HG03159 (cell line): ENCODE measurements around the gene LIMK1.

Experiments
- ATAC-seq: cut with Tn5 transposase; IDR thresholded peaks from one replicate; pipeline ENCODE4 v1.9.1; 2021; ENCODE audit warnings: mild to moderate bottlenecking, moderate library complexity; ENCODE audit not compliant: unreplicated experiment

Gene LIMK1

DNA sequence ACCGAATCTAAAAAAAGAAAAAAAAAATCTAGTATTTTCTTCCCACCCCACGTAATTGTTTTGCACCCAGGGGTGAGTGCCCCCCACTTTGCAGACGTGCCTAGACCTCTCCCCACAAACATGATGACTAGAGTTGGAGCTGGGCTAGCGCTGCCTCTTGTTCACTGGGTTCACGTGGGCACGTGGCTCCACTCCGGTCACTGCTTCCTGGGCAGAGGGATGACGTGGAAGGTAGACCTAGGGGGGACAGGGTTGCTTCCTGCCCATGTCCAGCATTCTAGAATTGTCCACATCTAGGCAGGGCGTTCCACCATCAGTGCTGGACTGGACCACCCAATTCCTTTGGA lies 861 bp upstream of the LIMK1 start:
- no peak for ATAC-seq

DNA sequence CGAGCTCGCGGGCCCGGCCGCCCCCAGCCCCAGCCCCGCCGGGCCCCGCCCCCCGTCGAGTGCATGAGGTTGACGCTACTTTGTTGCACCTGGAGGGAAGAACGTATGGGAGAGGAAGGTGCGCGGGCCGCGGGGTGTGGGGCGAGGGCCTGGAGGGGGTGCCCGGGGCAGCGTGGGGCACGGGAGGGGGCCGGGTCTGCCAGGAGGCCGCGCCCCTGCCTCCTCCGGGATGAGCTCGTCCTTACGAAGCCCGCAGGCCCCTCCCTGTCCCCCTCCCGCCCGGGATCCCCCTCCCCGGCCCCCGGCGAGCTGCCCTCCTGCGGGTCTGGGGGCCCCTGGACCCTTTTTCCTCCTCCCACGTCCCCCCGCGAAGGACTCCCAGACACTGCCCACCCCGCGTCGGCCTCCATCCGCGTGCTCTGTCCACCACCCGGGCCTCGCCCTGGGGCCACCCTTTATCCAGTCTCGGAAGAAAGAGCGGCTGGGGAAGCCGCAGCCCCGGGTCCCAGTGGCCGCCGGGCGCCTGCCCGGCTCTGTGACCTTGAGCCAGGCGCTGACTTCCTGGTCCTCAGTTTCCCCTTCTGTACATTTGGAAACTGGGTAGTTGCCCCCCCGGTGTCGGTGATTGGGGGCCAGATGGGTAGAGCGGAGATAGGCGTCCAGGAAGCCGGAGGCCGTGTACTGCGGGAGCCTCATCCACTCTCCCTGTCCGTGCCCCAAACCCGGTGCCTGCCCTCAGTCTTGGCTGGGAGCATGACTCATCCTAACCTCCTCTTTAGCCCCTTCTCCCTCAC lies 521 bp downstream of the LIMK1 start:
- peak; percentile 35 for ATAC-seq

DNA sequence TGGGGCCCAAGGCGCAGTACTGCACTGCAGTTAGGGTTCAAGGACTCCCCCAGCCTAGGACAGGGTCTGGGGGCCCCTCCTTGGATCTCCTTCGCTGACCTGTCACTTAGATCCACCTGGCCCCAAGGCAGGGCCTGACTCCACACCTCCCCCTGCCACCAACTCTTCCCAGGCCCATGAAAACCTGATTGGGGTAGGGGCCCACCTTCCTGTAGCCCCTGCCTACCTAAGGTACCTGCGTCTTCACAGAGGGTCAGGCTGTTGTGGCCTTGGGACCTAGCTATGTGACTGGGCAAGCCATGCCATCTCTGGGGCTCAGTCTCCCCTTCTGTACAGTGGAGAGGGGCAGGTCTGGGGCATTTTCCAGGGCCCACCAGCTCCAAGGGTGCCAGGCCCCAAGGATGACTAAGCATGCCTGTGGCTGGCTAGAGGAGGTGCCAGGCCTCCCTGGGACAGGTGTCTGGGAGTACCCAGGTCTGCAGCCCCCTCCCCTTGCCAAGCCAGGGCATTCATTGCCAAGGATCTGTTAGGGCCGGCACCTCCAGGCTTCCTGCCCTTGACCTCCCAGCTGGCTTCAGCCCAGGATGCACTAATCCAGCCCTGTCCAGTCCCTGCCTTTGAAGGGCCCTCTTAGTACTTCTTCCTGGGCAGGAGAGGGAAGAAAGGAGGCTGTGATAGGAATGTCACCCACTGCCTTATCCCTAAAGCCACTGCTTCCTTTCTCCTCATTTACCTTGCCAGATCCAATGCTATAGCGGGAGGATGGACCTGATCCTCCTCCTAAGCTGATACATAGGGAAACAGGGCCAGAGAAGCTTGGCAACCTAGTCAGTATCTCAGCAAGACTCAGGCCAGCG lies 1.3 kb downstream of the LIMK1 start:
- no peak for ATAC-seq

DNA sequence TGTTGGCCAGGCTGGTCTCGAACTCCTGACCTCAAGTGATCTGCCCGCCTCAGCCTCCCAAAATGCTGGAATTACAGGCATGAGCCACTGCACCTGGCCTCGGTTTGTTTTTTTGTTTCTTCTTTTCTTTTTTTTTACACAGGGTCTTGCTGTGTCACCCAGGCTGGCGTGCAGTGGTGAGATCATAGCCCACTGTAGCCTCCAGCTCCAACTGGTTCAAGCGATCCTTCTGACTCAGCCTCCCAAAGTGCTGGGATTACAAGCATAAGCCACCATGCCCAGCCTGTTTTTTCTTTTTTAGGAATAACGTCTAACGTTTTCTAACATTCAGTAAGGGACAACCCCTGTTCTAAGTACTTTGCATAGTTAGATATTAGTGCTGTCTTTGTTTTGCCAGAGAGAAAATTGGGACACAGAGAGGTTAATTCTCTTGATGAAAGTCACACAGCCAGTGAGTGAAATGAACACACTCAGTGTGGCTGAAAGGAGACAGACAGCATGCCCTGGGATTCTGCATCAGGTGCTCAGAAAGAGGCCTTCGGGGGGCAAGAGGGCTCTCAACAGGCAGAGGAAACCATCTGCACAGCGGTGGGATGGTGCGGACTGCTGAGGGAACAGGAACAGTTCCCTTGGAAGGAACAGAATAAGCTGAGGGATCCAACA lies 4.3 kb downstream of the LIMK1 start:
- no peak for ATAC-seq

DNA sequence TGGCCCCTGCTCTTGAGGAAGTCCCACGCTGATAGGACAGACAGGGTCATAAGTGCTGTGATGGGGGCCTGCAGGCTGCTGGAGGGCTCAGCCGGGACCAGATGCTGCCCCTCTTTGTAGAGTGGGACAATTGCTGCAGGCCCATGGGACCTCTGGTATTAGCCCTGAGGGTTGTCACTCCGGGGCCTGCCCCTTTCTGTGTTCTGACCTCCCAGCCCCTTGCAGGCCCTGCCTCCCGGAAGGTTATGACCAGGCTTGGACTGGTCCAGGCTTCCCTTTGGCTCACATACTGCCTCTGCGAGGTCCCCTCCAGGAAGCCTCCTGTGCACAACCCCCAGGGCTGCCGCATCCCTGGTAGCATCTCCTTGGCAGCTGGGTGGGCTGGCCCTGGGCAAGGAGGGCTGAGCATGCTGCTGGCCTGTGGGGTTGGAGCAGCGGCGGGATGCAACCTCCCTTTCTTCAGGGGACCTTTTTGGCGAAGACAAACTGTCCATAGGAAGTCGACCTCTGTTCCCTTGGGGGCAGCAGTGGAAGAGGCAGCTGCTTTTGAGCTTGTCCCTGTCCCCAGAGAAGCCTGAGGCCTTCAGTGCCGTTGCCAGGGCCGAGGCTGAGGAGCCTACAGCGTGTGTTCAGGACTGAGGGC lies 8.8 kb downstream of the LIMK1 start:
- ATAC-seq: no peak

DNA sequence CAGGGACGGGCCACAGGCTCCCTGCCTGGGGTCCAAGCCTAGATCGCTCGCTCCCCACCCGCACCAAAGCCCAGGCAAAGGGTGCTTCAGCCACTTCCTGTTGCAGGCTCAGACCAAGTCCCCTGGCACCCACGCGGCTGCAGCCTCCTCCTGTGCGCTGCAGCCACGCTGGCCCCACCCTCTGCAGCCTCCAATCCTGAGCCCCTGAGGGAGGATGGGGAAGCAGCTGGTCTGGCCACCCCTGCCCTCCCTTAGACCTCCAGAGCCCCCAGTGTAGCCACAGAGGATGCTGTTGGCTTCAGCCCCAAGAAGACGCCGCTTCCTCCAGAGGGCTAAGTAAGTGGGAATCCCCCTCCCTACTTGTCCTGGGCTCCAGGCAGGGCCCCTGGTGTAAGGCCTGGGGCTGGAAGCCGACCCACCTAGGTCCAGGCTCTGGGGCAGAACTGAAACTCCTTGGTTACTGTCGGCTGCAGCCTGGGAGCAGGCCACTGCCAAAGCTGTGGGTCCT lies 9.4 kb downstream of the LIMK1 start:
- peak; percentile 43 for ATAC-seq

DNA sequence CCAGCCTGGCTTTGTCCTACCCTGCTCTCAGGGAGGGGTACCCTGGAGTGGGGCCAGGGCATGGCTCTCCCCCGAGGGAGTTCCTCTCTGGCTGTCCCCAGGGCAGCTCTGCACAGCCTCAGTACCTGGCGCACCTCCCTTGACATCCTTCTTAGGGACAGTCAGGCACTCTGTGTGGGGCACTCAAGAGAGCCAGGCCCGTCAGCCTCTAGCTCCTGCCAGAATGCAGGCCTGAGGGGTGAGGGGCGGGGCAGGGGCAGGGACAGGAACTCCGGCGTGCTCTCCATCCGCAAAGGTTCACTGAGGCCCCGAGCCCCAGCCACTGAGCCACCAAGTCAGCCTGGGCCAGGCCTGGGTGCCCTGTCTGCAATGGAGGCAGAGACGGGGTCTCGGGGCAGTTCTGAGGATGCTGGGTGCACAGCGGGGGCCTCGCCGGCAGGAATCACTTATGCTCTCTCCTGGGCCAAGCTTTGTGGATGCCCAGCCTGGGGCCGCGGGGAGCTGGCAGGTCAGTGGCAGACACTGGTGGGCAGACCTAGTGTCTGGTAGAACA lies 10.1 kb downstream of the LIMK1 start:
- ATAC-seq: no peak

DNA sequence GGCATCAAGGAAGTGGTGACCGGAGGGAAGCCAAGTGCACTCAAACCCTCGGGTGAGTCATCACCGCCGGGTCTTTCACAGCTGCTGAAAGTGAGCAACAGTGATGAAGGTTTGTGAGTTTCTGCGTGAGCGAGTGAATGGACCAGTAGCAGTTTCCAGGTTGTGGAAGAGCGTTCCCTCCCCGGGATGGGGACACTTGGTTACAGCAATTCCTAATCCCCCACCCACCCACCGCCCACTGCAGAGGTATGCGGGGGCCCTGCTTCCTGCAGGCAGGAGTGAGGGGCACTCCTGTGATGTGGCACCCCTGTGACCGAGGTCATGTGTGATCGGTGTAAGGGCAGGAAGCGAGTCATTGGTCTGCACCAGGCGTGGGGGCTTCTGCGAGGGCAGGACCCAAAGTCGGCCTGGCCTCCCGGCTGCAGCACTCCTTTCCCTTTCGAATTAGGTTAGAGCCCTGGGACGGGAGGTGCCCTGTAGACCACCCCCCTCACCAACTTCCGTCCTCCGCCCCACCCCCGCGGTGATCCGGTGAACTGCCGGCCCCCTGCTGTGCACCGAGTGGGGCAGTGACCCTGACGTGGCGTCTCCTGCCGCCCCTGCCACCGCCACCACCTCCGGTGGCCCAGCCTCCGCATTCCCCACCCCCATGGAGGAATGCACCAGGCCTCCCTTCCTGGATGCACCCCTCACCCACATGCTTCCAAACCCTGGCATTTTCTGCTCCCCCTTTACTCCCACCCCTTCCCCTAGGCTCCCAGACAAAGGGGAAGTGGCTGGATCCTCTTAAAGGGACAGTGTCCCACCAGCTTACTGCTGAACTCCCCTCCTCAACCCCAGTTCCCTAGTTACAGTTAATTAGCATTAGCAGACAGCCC lies 10.9 kb downstream of the LIMK1 start:
- peak; percentile 56 for ATAC-seq

DNA sequence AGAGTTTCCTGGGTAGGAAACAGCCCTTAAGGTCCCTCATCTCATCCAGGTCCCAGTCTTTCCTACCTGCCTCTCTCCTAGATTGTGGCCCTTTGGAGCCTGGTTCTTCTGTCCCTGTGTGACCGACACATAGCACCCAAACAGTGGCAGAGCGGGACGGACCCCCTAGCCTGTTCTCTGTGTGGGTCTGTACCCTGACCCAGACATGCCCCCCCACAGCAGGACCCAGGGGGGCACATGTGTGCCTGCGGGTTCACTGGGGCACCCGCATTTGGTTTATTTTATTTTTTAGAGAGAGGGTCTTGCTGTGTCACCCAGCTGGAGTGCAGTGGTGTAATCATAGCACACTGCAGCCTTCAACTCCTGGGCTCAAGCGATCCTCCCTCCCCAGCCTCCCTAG lies 11.5 kb downstream of the LIMK1 start:
- no peak for ATAC-seq

DNA sequence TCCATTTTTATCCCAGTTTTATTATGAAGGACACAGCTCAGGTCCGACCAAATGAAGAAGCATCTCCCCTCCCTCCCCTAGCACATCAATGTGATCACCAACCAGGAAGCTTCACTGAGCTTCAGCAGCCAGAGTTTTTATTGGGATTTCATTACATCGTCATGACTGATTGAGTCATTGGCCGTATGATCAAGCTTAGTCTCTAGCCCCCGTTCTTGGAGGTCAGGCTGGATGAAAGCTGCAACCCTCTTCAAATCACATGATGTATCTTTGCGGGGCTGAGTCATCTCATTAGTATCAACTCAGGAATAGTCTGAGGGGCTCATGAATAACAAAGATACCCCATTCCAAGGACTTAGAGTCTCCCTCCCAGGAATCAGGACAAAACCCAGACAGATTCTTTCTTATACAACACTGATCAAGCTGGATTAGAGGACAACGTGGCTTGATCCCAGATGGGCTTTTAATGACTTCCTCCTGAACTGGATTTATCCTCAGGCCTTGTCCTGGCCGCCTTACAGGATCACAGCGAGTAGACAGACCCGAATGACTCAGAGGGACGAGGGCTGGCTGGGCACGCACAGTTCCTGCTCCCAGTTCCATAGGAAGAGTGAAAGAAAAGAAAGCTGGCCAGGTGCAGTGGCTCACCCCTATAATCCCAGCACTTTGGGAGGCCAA lies 14.5 kb downstream of the LIMK1 start:
- ATAC-seq: no peak

DNA sequence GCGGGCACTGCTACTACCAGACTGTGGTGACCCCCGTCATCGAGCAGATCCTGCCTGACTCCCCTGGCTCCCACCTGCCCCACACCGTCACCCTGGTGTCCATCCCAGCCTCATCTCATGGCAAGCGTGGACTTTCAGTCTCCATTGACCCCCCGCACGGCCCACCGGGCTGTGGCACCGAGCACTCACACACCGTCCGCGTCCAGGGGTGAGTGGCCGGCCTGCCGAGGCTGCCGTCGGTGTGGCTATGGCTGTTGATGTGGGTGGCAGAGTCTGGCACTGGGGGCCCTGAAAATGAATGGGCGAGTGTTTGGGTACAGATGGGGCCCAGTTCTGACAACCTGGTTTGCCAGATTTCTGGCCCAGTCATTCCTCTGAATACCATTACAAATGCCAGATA lies 15.4 kb downstream of the LIMK1 start:
- no peak for ATAC-seq

DNA sequence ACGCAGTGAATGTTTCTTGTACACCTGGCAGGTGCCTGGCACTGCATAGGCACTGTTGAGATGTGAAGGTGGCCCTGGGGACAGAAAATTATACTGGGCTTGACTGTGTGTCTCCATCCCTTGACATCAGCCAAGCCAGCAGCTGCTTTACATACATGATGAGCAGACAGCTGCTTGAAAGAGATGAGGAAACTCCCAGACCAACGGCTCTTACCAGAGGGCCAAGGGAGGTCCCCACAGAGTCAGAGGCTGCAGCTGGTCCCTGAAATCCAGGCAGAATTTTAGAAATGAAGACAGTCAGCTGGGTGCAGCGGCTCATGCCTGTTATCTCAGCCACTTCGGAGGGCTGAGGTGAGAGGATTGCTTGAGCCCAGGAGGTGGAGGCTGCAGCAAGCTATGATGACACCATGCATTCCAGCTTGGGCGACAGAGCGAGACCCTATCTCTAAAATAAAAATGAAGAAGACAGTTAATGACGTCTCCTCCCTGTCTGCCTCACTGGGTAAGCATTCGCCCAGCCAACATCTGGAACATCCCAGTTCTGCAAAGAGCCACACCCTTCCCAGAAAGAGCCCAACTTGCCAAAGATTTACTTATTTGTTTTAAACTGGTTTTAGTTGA lies 17.6 kb downstream of the LIMK1 start:
- peak; percentile 72 for ATAC-seq

DNA sequence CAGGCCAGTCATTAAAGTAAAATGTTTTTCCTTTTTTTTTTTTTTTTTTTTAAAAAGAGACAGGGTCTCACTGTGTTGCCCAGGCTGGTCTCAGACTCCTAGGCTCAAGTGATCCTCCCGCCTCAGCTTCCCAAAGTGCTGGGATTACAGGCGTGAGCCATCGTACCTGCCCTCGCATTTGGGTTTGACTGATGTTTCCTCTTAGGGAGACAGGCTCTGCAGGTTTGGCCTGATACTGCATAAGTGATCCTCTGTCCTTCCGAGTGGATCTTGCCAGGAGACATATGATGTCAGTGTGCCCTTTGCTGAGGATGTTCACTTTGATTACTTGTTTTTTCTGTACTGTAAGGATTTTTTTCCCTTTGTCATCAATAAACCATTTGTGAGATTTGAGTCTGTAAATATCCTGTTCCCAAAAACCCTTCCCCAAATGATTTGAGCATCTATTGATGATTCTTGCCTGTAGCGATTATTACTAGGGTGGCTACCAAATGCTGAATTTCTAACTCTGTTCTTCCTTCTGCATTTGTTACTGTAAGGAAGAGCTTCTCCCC lies 19.7 kb downstream of the LIMK1 start:
- ATAC-seq: no peak

DNA sequence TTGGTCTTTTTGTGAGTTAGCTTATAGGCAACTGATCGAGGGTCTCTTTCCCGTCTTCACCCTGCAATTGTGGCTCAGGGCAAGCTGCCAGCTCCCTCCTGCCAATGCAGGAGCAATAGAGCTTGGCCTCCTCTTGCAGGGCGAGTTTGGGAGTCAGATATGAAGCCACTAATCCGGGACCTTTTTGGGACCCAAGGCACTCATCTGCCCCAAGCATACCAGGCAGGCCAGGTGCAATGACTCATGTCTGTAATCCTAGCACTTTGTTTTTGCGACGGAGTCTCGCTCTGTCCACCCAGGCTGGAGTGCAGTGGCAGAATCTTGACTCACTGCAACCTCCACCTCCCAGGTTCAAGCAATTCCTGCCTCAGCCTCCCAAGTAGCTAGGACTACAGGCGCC lies 21.1 kb downstream of the LIMK1 start:
- no peak for ATAC-seq

DNA sequence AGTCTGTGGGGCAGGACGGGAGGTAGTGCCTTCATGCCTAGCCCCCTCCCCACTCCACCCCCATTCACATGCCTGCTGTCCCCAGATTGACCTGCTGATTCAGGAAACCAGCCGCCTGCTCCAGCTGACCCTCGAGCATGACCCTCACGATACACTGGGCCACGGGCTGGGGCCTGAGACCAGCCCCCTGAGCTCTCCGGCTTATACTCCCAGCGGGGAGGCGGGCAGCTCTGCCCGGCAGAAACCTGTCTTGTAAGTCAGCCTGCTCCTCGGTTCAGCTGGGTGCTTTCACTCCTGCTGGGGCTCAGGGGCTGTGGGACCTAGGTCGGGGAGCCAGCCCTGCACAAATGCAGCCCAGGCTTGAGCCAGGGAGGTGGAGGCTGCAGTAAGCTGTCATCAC lies 22.4 kb downstream of the LIMK1 start:
- no peak for ATAC-seq

DNA sequence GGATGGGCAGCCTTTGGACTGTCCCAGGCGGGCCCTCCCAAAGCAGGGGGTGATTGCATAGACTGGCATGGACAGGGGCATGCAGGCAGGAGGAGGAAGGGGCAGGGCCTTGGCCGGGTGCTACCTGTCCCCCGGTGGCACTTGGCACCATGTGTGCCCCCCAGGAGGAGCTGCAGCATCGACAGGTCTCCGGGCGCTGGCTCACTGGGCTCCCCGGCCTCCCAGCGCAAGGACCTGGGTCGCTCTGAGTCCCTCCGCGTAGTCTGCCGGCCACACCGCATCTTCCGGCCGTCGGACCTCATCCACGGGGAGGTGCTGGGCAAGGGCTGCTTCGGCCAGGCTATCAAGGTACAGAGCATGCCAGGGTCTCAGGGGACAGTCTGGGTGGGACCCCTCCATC lies 23.2 kb downstream of the LIMK1 start:
- ATAC-seq: no peak

DNA sequence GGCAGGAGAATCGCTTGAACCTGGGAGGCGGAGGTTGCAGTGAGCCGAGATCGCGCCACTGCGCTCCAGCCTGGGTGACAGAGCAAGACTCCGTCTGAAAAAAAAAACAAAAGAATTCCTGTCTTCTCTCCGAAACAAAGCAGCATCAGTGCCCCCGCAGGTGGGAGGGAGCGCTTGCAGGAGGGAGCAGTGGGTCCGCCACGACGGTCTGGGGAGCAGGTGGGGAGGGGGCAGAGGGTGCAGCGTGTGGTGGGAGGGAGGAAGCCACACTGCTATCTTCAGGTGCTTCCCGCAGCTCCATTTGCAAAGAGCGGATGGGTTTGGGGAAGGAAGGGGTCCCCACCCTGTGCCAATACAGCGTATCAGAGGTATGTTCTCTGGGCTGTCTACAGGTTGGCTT lies 31.7 kb downstream of the LIMK1 start:
- no peak for ATAC-seq

DNA sequence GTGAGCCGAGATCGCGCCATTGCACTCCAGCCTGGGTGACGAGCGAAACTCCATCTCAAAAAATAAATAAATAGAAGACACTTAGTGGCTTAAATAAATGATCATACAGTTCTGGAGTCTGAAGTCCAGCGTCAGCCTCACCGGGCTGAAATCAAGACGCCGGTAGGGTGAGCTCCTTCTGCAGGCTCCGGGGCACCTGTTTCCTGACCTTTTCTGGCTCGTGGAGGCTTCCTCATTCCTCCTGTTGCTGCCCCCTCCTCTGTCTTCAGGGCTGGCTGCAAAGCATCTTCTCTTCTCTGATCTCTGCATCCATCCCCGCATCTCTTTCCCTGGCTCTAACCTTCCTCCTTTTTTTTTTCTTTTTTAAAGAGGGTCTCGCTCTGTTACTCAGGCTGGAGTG lies 32.8 kb downstream of the LIMK1 start:
- ATAC-seq: no peak

DNA sequence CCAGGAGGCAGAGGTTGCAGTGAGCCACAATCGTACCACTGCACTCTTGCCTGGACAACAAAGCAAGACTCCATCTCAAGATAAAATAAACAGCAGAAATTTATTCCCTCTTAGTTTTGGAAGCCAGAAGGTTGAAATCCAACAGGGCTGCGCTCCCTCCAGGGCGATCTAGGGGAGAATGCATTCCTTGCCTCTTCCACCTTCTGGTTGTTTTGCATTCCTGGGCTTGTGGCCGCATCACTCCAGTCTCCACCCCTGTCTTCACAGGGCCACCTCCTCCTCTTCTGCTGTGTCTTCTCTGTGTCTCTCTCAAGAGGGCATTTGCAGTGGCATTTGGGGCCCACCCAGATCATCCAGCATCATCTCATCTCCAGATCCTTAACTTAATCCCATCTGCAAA lies 36.2 kb downstream of the LIMK1 start:
- ATAC-seq: no peak
